SK-N-SH treated with all-trans-retinoic acid at 6 μM for 48 hours (cell line): ENCODE results near the gene C1QTNF5.

Experiments
- OSR1 ChIP-seq: fragments of 250-450 bp; sonication (Bioruptor Pico); IDR thresholded peaks from 2 replicates; pipeline ENCODE4 v1.8.0; 2022; ENCODE audit warnings: moderate library complexity, mild to moderate bottlenecking, inconsistent platforms
- ZFP30 ChIP-seq: fragments of 450-650 bp; formaldehyde crosslinking; IDR thresholded peaks from 2 replicates; pipeline ENCODE4 v1.5.0; 2022; ENCODE audit warnings: mild to moderate bottlenecking, moderate library complexity
- TF ChIP-seq, protein P1 (sequence below): fragments of 250-450 bp; sonication (Bioruptor Pico); IDR thresholded peaks from 2 replicates; pipeline ENCODE4 v1.5.1; 2020; ENCODE audit warnings: low read depth, mild to moderate bottlenecking, moderate library complexity

GRCh38 chr11:119388103-119388502 is 47.4 kb upstream of the C1QTNF5 start:
- TF ChIP-seq OSR1 (CRISPR knock-in tag) (no peak), ZFP30 (CRISPR knock-in tag) (no peak)
- TF ChIP-seq, protein P1, sequence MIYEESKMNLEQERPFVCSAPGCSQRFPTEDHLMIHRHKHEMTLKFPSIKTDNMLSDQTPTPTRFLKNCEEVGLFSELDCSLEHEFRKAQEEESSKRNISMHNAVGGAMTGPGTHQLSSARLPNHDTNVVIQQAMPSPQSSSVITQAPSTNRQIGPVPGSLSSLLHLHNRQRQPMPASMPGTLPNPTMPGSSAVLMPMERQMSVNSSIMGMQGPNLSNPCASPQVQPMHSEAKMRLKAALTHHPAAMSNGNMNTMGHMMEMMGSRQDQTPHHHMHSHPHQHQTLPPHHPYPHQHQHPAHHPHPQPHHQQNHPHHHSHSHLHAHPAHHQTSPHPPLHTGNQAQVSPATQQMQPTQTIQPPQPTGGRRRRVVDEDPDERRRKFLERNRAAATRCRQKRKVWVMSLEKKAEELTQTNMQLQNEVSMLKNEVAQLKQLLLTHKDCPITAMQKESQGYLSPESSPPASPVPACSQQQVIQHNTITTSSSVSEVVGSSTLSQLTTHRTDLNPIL (CRISPR knock-in tag) = no peak
